BLaER1 (cell line): ENCODE data around the gene IARS2.

Experiments used
- H3K27ac ChIP-seq: shearing (Covaris generic); formaldehyde crosslinking; 2 replicates; pipeline ENCODE4 v1.8.1; 2022
- H3K27me3 ChIP-seq: shearing (Covaris generic); formaldehyde crosslinking; 2 replicates; pipeline ENCODE4 v1.8.1; 2022
- H3K36me3 ChIP-seq: shearing (Covaris generic); formaldehyde crosslinking; 2 replicates; pipeline ENCODE4 v1.8.1; 2022
- H3K4me1 ChIP-seq: shearing (Covaris generic); formaldehyde crosslinking; 2 replicates; pipeline ENCODE4 v1.8.1; 2022
- H3K4me2 ChIP-seq: shearing (Covaris generic); formaldehyde crosslinking; 2 replicates; pipeline ENCODE4 v1.8.1; 2022
- H3K4me3 ChIP-seq: shearing (Covaris generic); formaldehyde crosslinking; 2 replicates; pipeline ENCODE4 v1.8.1; 2022
- H3K9ac ChIP-seq: shearing (Covaris generic); formaldehyde crosslinking; 2 replicates; pipeline ENCODE4 v1.8.1; 2022
- H3K9me3 ChIP-seq: shearing (Covaris generic); formaldehyde crosslinking; 2 replicates; pipeline ENCODE4 v1.8.1; 2022
- H4K20me1 ChIP-seq: shearing (Covaris generic); formaldehyde crosslinking; 2 replicates; pipeline ENCODE4 v1.8.1; 2022
- Cebpa-rat ChIP-seq: shearing (Covaris generic); IDR thresholded peaks from 2 replicates; pipeline ENCODE4 v1.8.1; 2022

IARS2 gene

DNA sequence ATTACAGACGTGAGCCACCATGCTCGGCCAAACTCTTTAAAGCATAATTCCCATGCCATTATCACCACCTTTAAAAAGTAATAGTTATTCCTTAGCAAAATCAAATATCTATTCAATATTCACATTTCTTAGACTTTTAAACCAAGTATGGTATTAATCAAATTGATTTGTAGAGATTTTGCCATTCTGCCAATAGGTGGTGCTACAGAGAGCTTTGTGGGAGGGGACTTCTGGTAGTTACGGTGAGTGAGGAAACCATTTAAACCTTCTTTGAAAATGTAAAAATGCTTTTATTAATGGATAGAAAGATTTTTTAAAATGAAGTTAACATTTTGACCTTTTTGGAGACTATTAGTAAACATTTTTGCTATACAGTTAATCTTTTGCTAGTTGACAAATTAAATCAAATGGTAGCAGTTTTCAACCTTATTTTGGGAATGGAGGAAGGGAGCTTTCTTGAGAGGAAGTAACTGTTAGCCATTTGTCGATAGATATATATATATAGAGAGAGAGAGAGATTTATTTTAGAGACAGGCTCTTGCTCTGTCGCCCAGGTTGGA, 19.3 kb downstream of the IARS2 start:
- Histone ChIP-seq H3K9ac (no peak overlapping the region), H3K4me2 (no peak overlapping the region), H3K27me3 (no peaks in the 10 kb centered on the region), H3K4me1 (no peaks in the 10 kb centered on the region), H3K4me3 (no peak overlapping the region), H4K20me1 (no peaks in the 10 kb centered on the region), H3K36me3 (peaks cover 86% of the 10 kb centered on the region), H3K9me3 (no peaks in the 10 kb centered on the region), H3K27ac (no peak overlapping the region)
- no peak for TF ChIP-seq Cebpa-rat

DNA sequence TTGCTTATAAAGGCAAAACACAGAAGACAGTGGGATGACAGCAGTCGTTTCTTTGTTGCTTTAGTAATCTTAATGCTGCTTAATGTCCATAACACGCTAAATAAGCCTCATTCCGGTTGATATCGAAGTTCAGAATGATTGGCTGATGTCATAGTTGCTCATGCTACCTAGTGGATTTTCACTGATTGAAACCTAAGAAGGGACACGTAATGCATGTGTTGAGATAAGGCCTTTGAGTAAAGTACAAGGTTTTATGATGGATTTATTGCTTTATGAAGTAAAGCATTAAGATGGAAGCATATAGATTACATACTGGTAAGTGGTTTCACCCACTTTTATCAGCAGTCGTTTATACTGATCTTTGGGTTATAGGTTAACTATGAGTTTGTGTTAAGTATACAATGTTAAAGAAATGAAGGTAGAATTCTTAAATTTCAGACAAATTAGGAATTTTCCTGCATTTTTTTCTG, 25.1 kb downstream of the IARS2 start:
- no peaks in the 10 kb centered on the region for H3K27me3 ChIP-seq
- H3K9me3 ChIP-seq, result no peaks in the 10 kb centered on the region
- TF ChIP-seq Cebpa-rat, result no peak
- H3K9ac ChIP-seq, result no peak overlapping the region
- H3K27ac ChIP-seq, result no peak overlapping the region
- peaks cover 45% of the 10 kb centered on the region for H3K36me3 ChIP-seq
- no peaks in the 10 kb centered on the region for H4K20me1 ChIP-seq
- H3K4me1 ChIP-seq, result no peaks in the 10 kb centered on the region
- no peak overlapping the region for H3K4me2 ChIP-seq
- H3K4me3 ChIP-seq, result no peak overlapping the region

DNA sequence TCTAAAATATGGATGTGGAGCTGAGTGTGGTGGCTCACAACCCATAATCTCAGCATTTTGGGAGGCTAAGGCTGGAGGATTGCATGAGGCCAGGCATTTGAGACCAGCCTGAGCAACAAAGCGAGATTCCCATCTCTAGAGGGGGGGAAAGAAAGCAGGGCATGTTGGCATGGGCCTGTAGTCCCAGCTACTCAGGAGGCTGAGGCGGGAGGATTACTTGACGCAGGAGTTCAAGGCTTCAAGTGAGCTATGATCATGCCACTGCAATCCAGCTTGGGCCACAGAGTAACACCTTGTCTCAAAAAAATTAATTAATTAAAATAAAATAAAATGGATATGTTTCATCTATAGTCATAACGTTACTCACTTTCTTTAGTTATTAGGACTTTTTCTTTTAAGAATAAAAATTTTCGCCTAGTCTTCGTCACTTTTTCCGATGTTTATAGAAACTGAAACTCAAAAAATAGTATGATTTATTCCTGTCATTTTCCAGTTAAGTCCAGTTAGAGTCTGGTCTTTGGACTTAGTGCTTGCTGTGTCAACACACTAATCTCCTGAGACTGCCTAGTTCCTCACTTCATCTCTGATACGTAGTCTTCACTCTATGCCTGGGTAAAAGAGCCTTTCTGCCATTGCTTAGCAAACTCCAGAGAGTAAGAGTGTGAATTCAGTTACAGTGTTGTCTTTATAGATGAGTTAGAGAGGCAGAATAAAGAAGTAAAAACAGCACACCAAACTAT, 28.0 kb downstream of the IARS2 start:
- TF ChIP-seq Cebpa-rat, result no peak

DNA sequence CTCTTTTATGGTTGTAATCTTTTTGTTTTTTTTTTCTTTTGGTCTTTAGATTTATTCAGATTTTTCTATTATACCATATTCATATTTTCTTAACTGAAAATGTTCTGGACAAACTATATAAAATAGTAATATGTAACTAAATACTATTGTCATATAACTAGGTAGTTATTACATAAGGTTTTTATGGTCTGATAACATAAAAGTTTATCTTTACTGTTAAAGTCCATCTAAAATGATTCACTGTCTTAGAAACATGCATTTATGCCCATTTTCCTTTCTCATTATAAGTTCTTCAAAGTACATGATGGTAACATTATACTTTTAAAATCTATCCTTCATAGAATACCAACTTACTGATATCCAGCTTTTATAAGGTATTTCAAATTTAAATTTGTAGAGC, 29.1 kb downstream of the IARS2 start:
- Histone ChIP-seq H3K4me3 (no peak overlapping the region), H3K4me1 (no peaks in the 10 kb centered on the region), H3K27me3 (no peaks in the 10 kb centered on the region), H4K20me1 (no peaks in the 10 kb centered on the region), H3K36me3 (peaks cover 39% of the 10 kb centered on the region), H3K9me3 (no peaks in the 10 kb centered on the region), H3K9ac (no peak overlapping the region), H3K27ac (no peak overlapping the region), H3K4me2 (no peak overlapping the region)
- TF ChIP-seq Cebpa-rat, result no peak

More for the DNA sequence above, 28.0 kb downstream of the IARS2 start:
- H3K27ac ChIP-seq, result no peak overlapping the region
- no peaks in the 10 kb centered on the region for H3K4me1 ChIP-seq
- H3K9me3 ChIP-seq, result no peaks in the 10 kb centered on the region
- H3K4me2 ChIP-seq, result no peak overlapping the region
- no peak overlapping the region for H3K9ac ChIP-seq
- no peaks in the 10 kb centered on the region for H3K27me3 ChIP-seq
- H3K36me3 ChIP-seq, result peaks cover 36% of the 10 kb centered on the region
- H3K4me3 ChIP-seq, result no peak overlapping the region
- no peaks in the 10 kb centered on the region for H4K20me1 ChIP-seq

DNA sequence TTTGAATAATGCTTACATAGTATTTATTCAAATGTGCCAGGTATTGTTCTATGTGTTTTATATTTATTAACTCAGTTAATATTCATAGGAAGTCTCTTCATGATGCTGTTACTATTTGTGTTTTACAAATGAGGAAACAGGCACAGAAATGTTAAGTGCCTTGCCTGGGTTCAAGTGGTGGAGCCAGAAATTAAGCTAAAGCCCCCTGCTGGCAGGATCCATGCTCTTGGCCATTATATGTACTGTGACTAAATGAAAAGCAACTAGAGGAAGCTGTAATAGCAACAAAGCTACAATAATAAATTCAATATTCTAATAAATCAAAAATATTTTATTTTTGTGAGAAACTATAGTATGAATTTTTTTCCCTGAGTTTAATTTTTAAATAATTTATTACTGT, 30.0 kb downstream of the IARS2 start:
- Histone ChIP-seq H3K9me3 (no peaks in the 10 kb centered on the region), H3K4me2 (no peak overlapping the region), H3K9ac (no peak overlapping the region), H3K36me3 (peaks cover 46% of the 10 kb centered on the region), H4K20me1 (no peaks in the 10 kb centered on the region), H3K4me3 (no peak overlapping the region), H3K4me1 (no peaks in the 10 kb centered on the region), H3K27me3 (no peaks in the 10 kb centered on the region), H3K27ac (no peak overlapping the region)
- TF ChIP-seq Cebpa-rat, result no peak

DNA sequence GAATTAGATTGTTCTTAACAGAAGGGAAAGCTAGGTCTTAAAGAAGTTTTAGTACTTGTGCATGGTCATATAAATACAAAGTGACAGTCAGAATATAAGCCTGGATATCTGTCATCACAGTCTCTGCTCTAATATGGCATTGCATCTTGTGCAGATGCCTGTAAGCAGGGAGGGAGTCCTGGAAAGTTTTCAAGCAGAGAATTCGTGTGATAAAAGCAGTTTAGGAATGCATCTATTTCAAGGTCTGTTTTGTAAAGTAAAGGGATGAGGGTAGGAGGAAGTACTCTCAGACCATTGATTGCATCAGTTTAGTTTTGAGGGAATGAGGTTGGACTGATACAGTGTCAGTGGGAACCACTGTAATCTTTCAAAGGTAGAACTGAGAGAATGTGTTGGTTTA, 30.6 kb downstream of the IARS2 start:
- Histone ChIP-seq H3K4me3 (no peak overlapping the region), H3K36me3 (peaks cover 50% of the 10 kb centered on the region), H3K4me1 (no peaks in the 10 kb centered on the region), H3K27ac (no peak overlapping the region), H3K9me3 (peaks cover 3% of the 10 kb centered on the region; the same call in 1 of the 2 replicates), H3K27me3 (no peaks in the 10 kb centered on the region), H3K4me2 (no peak overlapping the region), H3K9ac (no peak overlapping the region), H4K20me1 (no peaks in the 10 kb centered on the region)
- TF ChIP-seq Cebpa-rat, result no peak

DNA sequence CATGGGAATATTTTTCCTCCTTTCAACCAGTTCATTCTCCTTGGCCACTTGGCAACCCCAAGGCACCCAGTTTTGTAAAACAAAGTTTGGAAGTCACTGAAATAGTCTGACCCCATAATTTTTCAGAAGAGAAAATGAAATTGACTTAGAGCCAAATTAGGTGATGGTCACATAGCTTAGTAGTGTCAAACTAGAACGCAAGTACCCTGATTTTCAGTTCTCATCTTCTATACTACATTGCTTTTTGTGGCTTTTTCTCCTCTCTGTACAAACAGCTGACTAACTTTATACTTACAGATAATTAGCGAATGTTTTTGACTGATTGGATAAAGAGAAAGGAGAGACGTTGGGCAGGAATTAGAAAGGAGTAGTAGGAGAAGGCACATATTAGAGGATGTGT, 33.1 kb downstream of the IARS2 start:
- Histone ChIP-seq H3K27me3 (no peaks in the 10 kb centered on the region), H3K4me3 (no peak overlapping the region), H3K9me3 (peaks cover 4% of the 10 kb centered on the region; the same call in 1 of the 2 replicates), H4K20me1 (no peaks in the 10 kb centered on the region), H3K36me3 (peaks cover 67% of the 10 kb centered on the region), H3K9ac (no peak overlapping the region), H3K4me1 (no peaks in the 10 kb centered on the region), H3K4me2 (no peak overlapping the region), H3K27ac (no peak overlapping the region)
- no peak for TF ChIP-seq Cebpa-rat

DNA sequence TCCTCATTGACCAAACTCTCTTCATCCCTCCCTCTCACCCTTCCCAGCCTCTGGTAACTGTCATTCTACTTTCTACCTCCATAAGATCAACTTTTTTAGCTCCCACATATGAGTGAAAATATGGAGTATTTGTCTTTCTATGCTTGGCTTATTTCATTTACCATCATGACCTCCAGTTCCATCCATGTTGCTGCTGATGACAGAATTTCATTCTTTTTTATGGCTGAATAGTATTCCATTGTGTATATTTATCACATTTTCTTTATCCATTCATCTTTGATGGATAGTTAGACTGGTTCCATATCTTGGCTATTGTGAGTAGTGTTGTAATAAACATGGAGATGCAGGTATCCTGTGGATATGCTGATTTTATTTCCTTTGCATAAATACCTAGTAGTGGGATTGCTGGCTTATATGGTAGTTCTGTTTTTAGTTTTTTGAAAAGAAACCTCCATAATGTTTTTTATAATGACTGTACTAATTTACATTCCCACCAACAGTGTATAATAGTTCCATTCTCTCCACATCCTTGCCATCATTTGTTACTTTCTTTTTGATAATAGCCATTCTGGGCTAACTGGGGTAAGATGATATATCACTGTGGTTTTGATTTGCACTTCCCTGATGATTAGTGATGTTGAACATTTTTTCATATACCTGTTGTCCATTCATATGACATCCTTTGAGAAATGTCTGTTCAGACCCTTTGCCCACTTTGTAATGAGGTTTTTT, 35.7 kb downstream of the IARS2 start:
- H3K9me3 ChIP-seq, result peaks cover 4% of the 10 kb centered on the region; the same call in 1 of the 2 replicates
- no peak overlapping the region for H3K27ac ChIP-seq
- H4K20me1 ChIP-seq, result no peaks in the 10 kb centered on the region
- no peak overlapping the region for H3K4me3 ChIP-seq
- H3K9ac ChIP-seq, result no peak overlapping the region
- TF ChIP-seq Cebpa-rat, result no peak
- no peaks in the 10 kb centered on the region for H3K27me3 ChIP-seq
- no peak overlapping the region for H3K4me2 ChIP-seq
- H3K4me1 ChIP-seq, result no peaks in the 10 kb centered on the region
- peaks cover 85% of the 10 kb centered on the region for H3K36me3 ChIP-seq

DNA sequence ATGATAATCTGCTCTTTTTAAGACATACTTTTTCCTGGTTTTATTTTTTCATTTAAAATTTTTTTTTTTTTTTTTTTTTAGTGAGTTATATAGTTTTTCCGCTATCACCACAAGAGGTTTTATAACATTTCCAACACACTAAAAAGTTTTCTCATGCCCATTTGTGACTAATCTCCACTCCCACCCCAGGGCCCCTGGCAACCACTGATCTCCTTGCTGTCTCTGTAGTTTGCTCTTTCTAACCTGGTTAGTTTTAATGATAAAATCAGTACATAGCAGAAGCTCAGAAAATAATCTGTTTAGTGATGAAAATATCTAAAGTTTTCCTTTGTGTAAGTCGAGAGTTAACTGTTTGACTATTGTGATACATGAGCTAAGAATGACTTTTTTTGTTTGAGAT, 41.8 kb downstream of the IARS2 start:
- Histone ChIP-seq H4K20me1 (no peaks in the 10 kb centered on the region), H3K4me3 (no peak overlapping the region), H3K9ac (no peak overlapping the region), H3K27ac (no peak overlapping the region), H3K4me1 (peaks cover 21% of the 10 kb centered on the region), H3K36me3 (peaks cover 85% of the 10 kb centered on the region), H3K27me3 (no peaks in the 10 kb centered on the region), H3K9me3 (no peaks in the 10 kb centered on the region), H3K4me2 (no peak overlapping the region)
- no peak for TF ChIP-seq Cebpa-rat
